ENCODE results near the gene CDH4. TPM values are rescaled to one million over a fixed set of nuclear protein-coding genes. Genes with fewer than 3 reads are reported as not detected.

Gene CDH4
- total and polyA plus RNA-seq, 2 of the 8 experiments (the other 6 are each of a cell fraction or from before 2014, with no cell fraction given): 4.3 to 7.9 TPM

- H3K9ac ChIP-seq (replicated peaks in 1 of 4; ENCODE audit: extremely low read depth in 1 of 4, low read depth in 3 of 4, low read length in 3 of 4): no peak overlapping the region
- peak overlapping the region; percentile 58 for H4K91ac ChIP-seq (replicated peaks; ENCODE audit: insufficient read length, low read length)
- FAIRE-seq: no peak
- no peak for TF ChIP-seq MAFK (IDR thresholded peaks at IDR 0.05; ENCODE audit: low read depth, low read length)
- no peak for TF ChIP-seq NRF1 (IDR thresholded peaks at IDR 0.05; ENCODE audit: low read depth, low read length)
- no peak for TF ChIP-seq EZH2 (IDR thresholded peaks at IDR 0.05; ENCODE audit: low read depth, low read length, severe bottlenecking)
- TF ChIP-seq RNF2 (IDR thresholded peaks at IDR 0.05; ENCODE audit: borderline replicate concordance, low read depth, low read length, missing control alignments, poor library complexity, severe bottlenecking): no peak
- TF ChIP-seq ATF3 (IDR thresholded peaks at IDR 0.05; ENCODE audit: insufficient read depth, low read depth, low read length): no peak
- peaks cover 0 to 2% (median 0%) of the 10 kb centered on the region in 4 experiments; a peak in 4 of 7 replicates for H3K27me3 ChIP-seq (replicated peaks in 1 of 4; ENCODE audit: control insufficient read depth in 3 of 4, extremely low read depth in 1 of 4, insufficient read depth in 3 of 4, low read length in 3 of 4)
- no peak overlapping the region for H2AK5ac ChIP-seq (ENCODE audit: low read depth, low read length)
- H2BK5ac ChIP-seq (ENCODE audit: low read depth, low read length): peak overlapping the region; percentile 56; the same call in 1 of the 2 replicates
- H3K4me2 ChIP-seq (ENCODE audit: insufficient read depth in 1 of 2, low read depth in 2 of 2, low read length in 2 of 2): no peak overlapping the region
- H4K5ac ChIP-seq (ENCODE audit: insufficient read length, low read depth, low read length): no peak overlapping the region
- no peak overlapping the region for H3K23ac ChIP-seq (ENCODE audit: insufficient read length)
- H3K4ac ChIP-seq (replicated peaks; ENCODE audit: insufficient read length, low read depth, low read length): no peak overlapping the region
- peak overlapping the region; percentile 95 for H2BK15ac ChIP-seq (ENCODE audit: low read length)
- no peaks in the 10 kb centered on the region for H3K79me1 ChIP-seq (ENCODE audit: low read depth, low read length)
- no peak overlapping the region for H3K4me3 ChIP-seq (ENCODE audit: extremely low read depth in 1 of 4, insufficient read depth in 2 of 4, low read depth in 3 of 4, low read length in 4 of 4)
- no peaks in the 10 kb centered on the region for H3K23me2 ChIP-seq (ENCODE audit: low read depth, low read length)
- CTCF ChIA-PET (ENCODE audit: partially characterized antibody): interaction anchor here (0.6 to 2.0 kb wide), 16 partner anchors 9 to 652 kb away, joined by 3 to 7 read pairs (median 4); no protein-coding TSS in a partner anchor
- H3K4me1 ChIP-seq (replicated peaks in 1 of 4; ENCODE audit: control insufficient read depth in 3 of 4, insufficient read depth in 4 of 4, low read length in 3 of 4): peaks cover 0 to 11% (median 3%) of the 10 kb centered on the region in 4 experiments; a peak in 4 of 7 replicates
- no peaks in the 10 kb centered on the region for H4K20me1 ChIP-seq (replicated peaks in 1 of 2; ENCODE audit: control insufficient read depth in 1 of 2, insufficient read depth in 2 of 2, low read length in 2 of 2)
- 93% methylated on average over 19 of the region's 19 CpGs; no CpG with 5 or more reads in 1 of the 2 experiments for WGBS, 2 experiments (ENCODE audit: extremely low coverage in 1 of 2, insufficient coverage in 1 of 2, insufficient read length in 1 of 2, insufficient replicate concordance in 2 of 2, low coverage in 1 of 2, low lambda C conversion rate in 2 of 2, missing lambda C conversion rate in 1 of 2)
- no peaks in the 10 kb centered on the region for H3K79me2 ChIP-seq (ENCODE audit: control insufficient read depth in 1 of 2, insufficient read depth in 2 of 2, low read length in 2 of 2)
- H3K14ac ChIP-seq (ENCODE audit: insufficient read length): no peak overlapping the region
- peak overlapping the region; percentile 4 for H2BK120ac ChIP-seq (replicated peaks; ENCODE audit: low read depth, low read length)
- no peak overlapping the region for H2AFZ ChIP-seq (ENCODE audit: low read length)
- peak overlapping the region; percentile 48; the same call in 1 of the 2 replicates for H2BK20ac ChIP-seq (ENCODE audit: low read length)
- H3K27ac ChIP-seq (ENCODE audit: low read depth, low read length): no peak overlapping the region
- H3K56ac ChIP-seq (replicated peaks; ENCODE audit: insufficient read length, low read depth, low read length): no peak overlapping the region
- H3K18ac ChIP-seq (ENCODE audit: extremely low read depth, low read length): no peak overlapping the region
- POLR2A ChIA-PET (ENCODE audit: partially characterized antibody): no interaction called here
- H3K9me3 ChIP-seq (ENCODE audit: insufficient read depth in 2 of 2, low read depth in 1 of 2, low read length in 1 of 2): no peaks in the 10 kb centered on the region
- peak overlapping the region; percentile 61; the same call in 1 of the 2 replicates for H2BK12ac ChIP-seq (ENCODE audit: low read depth, low read length)
- H3K36me3 ChIP-seq (ENCODE audit: control insufficient read depth in 2 of 4, insufficient read depth in 4 of 4, low read length in 3 of 4): no peaks in the 10 kb centered on the region
- DNase-seq (ENCODE audit: low read depth in 1 of 2, low spot score in 2 of 2): no peak
- H4K8ac ChIP-seq (ENCODE audit: extremely low read depth, insufficient read depth, low read length): no peak overlapping the region
Measured at GRCh38 chr20:61559706-61560315, 307.8 kb downstream of the CDH4 start.

Data from H1 (cell line).